ENCODE measurements around the gene USP5. TPM values are rescaled to one million over a fixed set of nuclear protein-coding genes. Genes with fewer than 3 reads are reported as not detected.

The USP5 gene, protein sequence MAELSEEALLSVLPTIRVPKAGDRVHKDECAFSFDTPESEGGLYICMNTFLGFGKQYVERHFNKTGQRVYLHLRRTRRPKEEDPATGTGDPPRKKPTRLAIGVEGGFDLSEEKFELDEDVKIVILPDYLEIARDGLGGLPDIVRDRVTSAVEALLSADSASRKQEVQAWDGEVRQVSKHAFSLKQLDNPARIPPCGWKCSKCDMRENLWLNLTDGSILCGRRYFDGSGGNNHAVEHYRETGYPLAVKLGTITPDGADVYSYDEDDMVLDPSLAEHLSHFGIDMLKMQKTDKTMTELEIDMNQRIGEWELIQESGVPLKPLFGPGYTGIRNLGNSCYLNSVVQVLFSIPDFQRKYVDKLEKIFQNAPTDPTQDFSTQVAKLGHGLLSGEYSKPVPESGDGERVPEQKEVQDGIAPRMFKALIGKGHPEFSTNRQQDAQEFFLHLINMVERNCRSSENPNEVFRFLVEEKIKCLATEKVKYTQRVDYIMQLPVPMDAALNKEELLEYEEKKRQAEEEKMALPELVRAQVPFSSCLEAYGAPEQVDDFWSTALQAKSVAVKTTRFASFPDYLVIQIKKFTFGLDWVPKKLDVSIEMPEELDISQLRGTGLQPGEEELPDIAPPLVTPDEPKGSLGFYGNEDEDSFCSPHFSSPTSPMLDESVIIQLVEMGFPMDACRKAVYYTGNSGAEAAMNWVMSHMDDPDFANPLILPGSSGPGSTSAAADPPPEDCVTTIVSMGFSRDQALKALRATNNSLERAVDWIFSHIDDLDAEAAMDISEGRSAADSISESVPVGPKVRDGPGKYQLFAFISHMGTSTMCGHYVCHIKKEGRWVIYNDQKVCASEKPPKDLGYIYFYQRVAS
- total RNA-seq (10 to 100 TPM; 59.2 to 74.6 (median 71.0) TPM), polyA plus RNA-seq (29.4 TPM)
- long read RNA-seq, donor 1, transcript USP5-201 (20 exons, 3,181 nt), result major isoform, 107 of 204 reads
- long read RNA-seq, donor 1, transcript USP5-202 (20 exons, 3,083 nt), result minor isoform, 44 of 204 reads
- long read RNA-seq, donor 1, partial matches to known transcripts, result 42 of 204 reads
- long read RNA-seq, donor 1, other reads (novel, unspliced or antisense), result 9 of 204 reads
- long read RNA-seq, donor 2, transcript USP5-202 (20 exons, 3,083 nt), result minor isoform, 14 of 124 reads
- long read RNA-seq, donor 2, transcript USP5-201 (20 exons, 3,181 nt), result major isoform, 84 of 124 reads
- long read RNA-seq, donor 2, partial matches to known transcripts, result 18 of 124 reads
- long read RNA-seq, donor 2, other reads (novel, unspliced or antisense), result 8 of 124 reads
- long read RNA-seq, donor 3, transcript USP5-201 (20 exons, 3,181 nt), result major isoform, 223 of 435 reads
- long read RNA-seq, donor 3, transcript USP5-202 (20 exons, 3,083 nt), result minor isoform, 109 of 435 reads
- long read RNA-seq, donor 3, partial matches to known transcripts, result 55 of 435 reads
- long read RNA-seq, donor 3, other reads (novel, unspliced or antisense), result 48 of 435 reads
- long read RNA-seq, donor 4, transcript USP5-202 (20 exons, 3,083 nt), result minor isoform, 19 of 110 reads
- long read RNA-seq, donor 4, transcript USP5-201 (20 exons, 3,181 nt), result major isoform, 72 of 110 reads
- long read RNA-seq, donor 4, partial matches to known transcripts, result 15 of 110 reads
- long read RNA-seq, donor 4, other reads (novel, unspliced or antisense), result 4 of 110 reads

DNA sequence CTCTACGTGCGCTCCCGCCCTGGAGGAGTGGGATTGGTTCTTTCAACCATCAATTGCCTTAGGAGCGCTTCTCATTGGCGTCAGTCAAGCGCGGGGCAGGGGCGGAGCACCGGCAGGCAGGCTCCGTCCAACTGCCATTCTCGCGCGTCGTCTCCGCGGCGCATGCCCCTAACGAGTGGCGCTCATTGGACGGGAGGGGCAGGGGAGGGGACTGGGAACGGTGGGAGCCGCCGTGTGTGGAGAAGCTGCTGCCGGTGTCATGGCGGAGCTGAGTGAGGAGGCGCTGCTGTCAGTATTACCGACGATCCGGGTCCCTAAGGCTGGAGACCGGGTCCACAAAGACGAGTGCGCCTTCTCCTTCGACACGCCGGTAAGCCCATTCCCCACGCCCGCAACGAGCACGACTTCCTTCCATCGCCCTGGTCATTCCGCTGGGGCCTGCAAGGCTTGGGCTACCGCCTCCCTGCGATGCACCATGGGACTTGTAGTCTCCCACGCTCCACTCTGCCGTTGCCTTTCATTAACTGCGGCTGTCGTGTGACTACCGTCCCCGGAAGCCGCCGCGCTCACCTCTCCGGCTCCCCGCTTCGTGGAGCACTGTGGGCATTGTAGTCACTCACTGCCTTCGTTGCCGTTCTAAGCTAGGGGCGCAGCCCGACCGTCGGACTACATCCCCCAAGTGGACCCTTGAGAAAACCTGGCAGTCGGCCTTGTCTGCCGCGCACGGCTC, at the start of gene USP5:
USP5 (plus strand) TSS at position 230 of the 730 bp plus-strand sequence; CDS start at position 260, 30 bp downstream.
- H3K4me3 ChIP-seq (ENCODE audit: low read length), result peak within 1 kb of the TSS; percentile 44
- no peaks in the 10 kb centered on the region for H3K4me1 ChIP-seq (ENCODE audit: control insufficient read depth, insufficient read depth, low read length)
- WGBS, result under 1% methylated on average over 65 of the region's 65 CpGs
- ATAC-seq (peak; percentile 94 to 95), DNase-seq (peak; percentile 99 to 100 (median 100))
- H3K27ac ChIP-seq (ENCODE audit: low read length), result peak within 1 kb of the TSS; percentile 87
- intact Hi-C loops (cut with DNase I), result no loop called here
- no peaks in the 10 kb centered on the region for H3K27me3 ChIP-seq (ENCODE audit: control insufficient read depth, insufficient read depth)
- H3K9me3 ChIP-seq (ENCODE audit: control insufficient read depth, low read length), result no peaks in the 10 kb centered on the region

DNA sequence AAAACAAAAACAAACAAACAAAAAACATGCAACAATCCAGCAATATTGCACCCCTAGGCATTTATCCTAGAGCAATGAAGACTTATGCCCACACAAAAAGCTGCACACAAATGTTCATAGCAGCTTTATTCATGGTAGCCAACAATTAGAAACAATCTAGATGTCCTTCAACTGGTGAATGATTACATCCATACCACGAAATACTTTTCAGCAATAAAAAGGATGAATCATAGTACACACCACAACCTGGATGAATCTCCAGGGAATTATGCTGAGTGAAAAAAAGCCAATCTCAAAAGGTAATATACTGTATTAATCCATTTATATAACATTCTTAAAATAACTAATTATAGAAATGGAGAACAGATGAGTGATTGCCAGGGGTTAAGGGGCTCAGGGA, 44.8 kb upstream of the USP5 start:
- intact Hi-C loops (cut with DNase I), result no loop called here
- no peak for ATAC-seq
- DNase-seq, result no peak
- 82% methylated on average over 1 of the region's 1 CpG for WGBS
- Histone ChIP-seq H3K9me3 (ENCODE audit: control insufficient read depth, low read length) (no peaks in the 10 kb centered on the region), H3K27me3 (ENCODE audit: control insufficient read depth, insufficient read depth) (no peaks in the 10 kb centered on the region), H3K4me3 (ENCODE audit: low read length) (no peak overlapping the region), H3K4me1 (ENCODE audit: control insufficient read depth, insufficient read depth, low read length) (no peaks in the 10 kb centered on the region), H3K27ac (ENCODE audit: low read length) (no peak overlapping the region)

DNA sequence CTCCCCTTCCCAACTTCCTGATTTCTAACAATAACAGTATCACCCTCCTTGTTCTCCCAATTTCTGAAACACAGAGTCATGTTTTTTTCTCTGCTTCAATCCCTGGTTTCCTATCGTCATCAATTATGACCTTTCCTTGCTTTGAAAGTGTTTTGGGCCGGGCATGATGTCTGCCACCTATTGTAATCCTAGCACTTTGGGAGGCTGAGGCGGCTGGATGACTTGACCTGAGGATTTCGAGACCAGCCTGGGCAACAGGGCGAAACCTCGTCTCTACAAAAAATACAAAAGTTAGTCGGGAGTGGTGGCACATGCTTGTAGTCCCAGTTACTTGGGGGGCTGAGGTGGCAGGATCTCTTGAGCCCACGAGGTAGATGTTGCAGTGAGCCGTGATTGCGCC, 42.9 kb upstream of the USP5 start:
- intact Hi-C loops (cut with DNase I), result no loop called here
- Histone ChIP-seq H3K4me1 (ENCODE audit: control insufficient read depth, insufficient read depth, low read length) (no peaks in the 10 kb centered on the region), H3K27ac (ENCODE audit: low read length) (no peak overlapping the region), H3K9me3 (ENCODE audit: control insufficient read depth, low read length) (no peaks in the 10 kb centered on the region), H3K27me3 (ENCODE audit: control insufficient read depth, insufficient read depth) (no peaks in the 10 kb centered on the region), H3K4me3 (ENCODE audit: low read length) (no peak overlapping the region)
- DNase-seq (no peak), ATAC-seq (no peak)
- WGBS, result 76% methylated on average over 10 of the region's 10 CpGs

DNA sequence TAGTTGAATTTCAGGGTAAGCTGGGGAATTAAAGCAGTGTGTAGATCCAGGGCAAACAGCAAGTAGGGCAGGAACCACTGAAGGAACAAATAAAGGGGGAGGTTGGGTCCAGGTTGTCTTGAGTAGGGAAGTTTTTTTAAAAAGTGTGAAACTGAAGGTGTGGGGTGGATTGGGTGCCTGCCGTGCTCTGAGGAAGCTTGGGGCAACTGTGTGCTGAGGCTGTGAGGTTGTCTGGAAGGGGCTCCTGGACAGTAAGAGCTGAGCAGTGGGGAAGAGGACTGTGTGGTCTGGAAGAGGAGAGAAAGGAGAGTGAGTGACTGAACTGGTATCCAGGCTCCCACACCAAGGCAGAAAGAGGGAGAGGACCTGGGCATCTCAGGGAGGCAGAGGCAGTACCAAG, 41.2 kb upstream of the USP5 start:
- H3K9me3 ChIP-seq (ENCODE audit: control insufficient read depth, low read length), result no peaks in the 10 kb centered on the region
- intact Hi-C loops (cut with DNase I), result no loop called here
- ATAC-seq (no peak), DNase-seq (no peak)
- H3K4me1 ChIP-seq (ENCODE audit: control insufficient read depth, insufficient read depth, low read length), result no peaks in the 10 kb centered on the region
- H3K27ac ChIP-seq (ENCODE audit: low read length), result no peak overlapping the region
- no peaks in the 10 kb centered on the region for H3K27me3 ChIP-seq (ENCODE audit: control insufficient read depth, insufficient read depth)
- WGBS, result 66% methylated on average over 1 of the region's 1 CpG
- no peak overlapping the region for H3K4me3 ChIP-seq (ENCODE audit: low read length)

DNA sequence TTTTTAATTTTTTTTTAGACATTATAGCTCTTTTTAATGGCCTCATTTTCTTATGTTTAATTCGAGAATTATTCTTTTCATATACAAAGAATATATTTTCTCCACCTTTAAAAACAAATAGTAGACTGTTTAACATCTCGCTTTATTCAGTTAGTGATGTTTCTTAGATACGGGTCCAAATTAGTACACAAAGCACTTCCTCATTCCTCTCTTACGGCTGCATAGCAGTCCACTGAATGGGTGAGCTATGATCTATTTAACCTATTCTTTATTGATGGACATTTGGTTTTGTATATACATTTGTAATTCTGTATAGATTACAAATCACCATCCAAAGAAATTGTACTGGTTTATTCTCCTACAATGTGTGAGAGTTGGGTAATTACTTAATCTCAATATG, 38.6 kb upstream of the USP5 start:
- Histone ChIP-seq H3K4me1 (ENCODE audit: control insufficient read depth, insufficient read depth, low read length) (no peaks in the 10 kb centered on the region), H3K4me3 (ENCODE audit: low read length) (no peak overlapping the region), H3K27me3 (ENCODE audit: control insufficient read depth, insufficient read depth) (no peaks in the 10 kb centered on the region), H3K9me3 (ENCODE audit: control insufficient read depth, low read length) (no peaks in the 10 kb centered on the region), H3K27ac (ENCODE audit: low read length) (no peak overlapping the region)
- WGBS, result 59% methylated on average over 4 of the region's 4 CpGs
- intact Hi-C loops (cut with DNase I), result no loop called here
- no peak for ATAC-seq
- DNase-seq, result no peak

DNA sequence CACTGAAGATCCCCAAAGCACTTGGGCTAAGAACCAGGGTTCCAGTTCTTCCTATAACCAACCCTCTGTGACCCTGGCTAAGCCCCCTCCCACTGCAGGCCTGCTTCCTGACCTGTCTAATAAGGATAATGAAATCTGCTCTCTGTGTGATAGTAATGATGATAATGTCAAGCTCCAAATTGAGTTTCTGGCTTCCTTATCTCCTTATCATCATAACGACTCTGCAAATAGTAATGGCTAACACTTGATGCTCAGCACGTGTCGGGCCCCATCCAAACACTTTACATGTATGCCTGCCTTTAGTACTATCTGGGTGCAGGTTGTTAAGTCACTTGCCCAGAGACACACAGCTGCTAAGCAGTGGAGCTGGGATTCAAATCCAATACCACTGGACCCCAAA, 35.4 kb upstream of the USP5 start:
- H3K9me3 ChIP-seq (ENCODE audit: control insufficient read depth, low read length), result no peaks in the 10 kb centered on the region
- no peak overlapping the region for H3K4me3 ChIP-seq (ENCODE audit: low read length)
- no peaks in the 10 kb centered on the region for H3K27me3 ChIP-seq (ENCODE audit: control insufficient read depth, insufficient read depth)
- ATAC-seq (no peak), DNase-seq (no peak)
- intact Hi-C loops (cut with DNase I), result no loop called here
- WGBS, result 54% methylated on average over 3 of the region's 3 CpGs
- H3K4me1 ChIP-seq (ENCODE audit: control insufficient read depth, insufficient read depth, low read length), result no peaks in the 10 kb centered on the region
- no peak overlapping the region for H3K27ac ChIP-seq (ENCODE audit: low read length)

DNA sequence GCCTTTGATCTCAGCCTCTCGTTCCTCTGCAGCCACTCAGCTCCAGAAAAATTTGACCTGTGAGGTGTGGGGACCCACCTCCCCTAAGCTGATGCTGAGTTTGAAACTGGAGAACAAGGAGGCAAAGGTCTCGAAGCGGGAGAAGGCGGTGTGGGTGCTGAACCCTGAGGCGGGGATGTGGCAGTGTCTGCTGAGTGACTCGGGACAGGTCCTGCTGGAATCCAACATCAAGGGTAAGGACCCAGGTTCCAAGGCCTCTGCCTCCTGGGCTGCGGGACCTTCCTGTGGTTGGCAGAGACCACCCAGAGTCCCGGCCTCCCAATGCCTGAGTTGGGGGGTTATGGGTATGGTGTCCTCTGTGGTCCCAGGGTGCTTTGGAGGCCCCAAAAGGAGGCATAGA, 34.9 kb upstream of the USP5 start:
- DNase-seq (no peak), ATAC-seq (no peak)
- intact Hi-C loops (cut with DNase I), result no loop called here
- H3K4me1 ChIP-seq (ENCODE audit: control insufficient read depth, insufficient read depth, low read length), result no peaks in the 10 kb centered on the region
- H3K4me3 ChIP-seq (ENCODE audit: low read length), result no peak overlapping the region
- WGBS, result 89% methylated on average over 8 of the region's 8 CpGs
- H3K27ac ChIP-seq (ENCODE audit: low read length), result no peak overlapping the region
- H3K27me3 ChIP-seq (ENCODE audit: control insufficient read depth, insufficient read depth), result no peaks in the 10 kb centered on the region
- H3K9me3 ChIP-seq (ENCODE audit: control insufficient read depth, low read length), result no peaks in the 10 kb centered on the region

DNA sequence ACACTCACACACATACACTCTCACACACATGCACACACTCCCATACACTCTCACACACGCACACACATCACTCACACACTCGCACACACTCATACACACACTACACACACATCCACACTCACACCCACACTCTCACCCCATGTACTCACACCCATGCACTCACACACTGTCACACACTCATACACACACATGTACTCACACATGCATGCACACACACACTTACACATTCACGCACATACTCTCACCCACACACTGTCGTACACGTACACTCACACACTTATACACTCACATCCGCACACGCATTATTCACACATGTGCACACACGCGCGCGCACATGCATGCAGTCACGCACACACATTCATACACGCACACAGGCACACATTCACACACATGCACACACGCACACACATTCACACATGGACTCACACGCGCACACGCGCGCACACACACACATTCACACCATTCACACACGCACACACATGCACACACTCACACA, 34.2 kb upstream of the USP5 start:
- intact Hi-C loops (cut with DNase I), result no loop called here
- Histone ChIP-seq H3K4me1 (ENCODE audit: control insufficient read depth, insufficient read depth, low read length) (no peaks in the 10 kb centered on the region), H3K27me3 (ENCODE audit: control insufficient read depth, insufficient read depth) (no peaks in the 10 kb centered on the region), H3K9me3 (ENCODE audit: control insufficient read depth, low read length) (no peaks in the 10 kb centered on the region), H3K27ac (ENCODE audit: low read length) (no peak overlapping the region), H3K4me3 (ENCODE audit: low read length) (no peak overlapping the region)
- DNase-seq, result no peak
- no peak for ATAC-seq
- 85% methylated on average over 20 of the region's 20 CpGs for WGBS

DNA sequence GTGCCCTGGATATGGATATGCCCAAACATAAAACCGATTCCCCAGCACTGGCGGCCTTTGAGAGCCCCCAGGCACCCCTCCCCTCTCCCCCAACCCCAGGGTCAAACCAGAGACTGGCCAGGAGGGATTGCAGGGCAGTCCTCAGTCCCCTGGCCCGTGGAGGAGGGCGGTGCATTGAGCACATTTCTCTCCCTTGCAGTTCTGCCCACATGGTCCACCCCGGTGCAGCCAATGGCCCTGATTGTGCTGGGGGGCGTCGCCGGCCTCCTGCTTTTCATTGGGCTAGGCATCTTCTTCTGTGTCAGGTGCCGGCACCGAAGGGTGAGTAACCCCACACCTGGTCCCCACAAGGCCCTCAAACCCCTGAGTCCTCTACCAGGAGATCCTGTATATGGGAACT, 33.7 kb upstream of the USP5 start:
- WGBS, result 68% methylated on average over 10 of the region's 10 CpGs

DNA sequence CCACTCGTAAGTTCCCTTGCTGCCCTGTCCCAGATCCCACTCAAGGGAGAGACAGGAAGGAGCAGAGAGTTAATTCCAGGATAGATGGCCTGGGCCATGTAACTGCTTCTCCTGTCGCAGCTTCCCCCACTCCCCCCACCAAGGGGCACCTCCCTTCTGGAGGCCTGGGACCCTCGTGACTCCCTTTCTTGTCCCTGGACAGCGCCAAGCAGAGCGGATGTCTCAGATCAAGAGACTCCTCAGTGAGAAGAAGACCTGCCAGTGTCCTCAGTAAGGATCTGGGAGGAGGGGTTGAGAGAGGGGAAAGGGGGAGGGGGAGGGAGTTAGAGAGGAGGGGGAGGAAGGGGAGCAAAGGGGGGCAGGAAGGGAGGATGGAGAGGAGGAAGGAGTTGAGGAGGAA, 33.3 kb upstream of the USP5 start:
- ATAC-seq (no peak), DNase-seq (no peak)
- Histone ChIP-seq H3K27ac (ENCODE audit: low read length) (no peak overlapping the region), H3K9me3 (ENCODE audit: control insufficient read depth, low read length) (no peaks in the 10 kb centered on the region), H3K27me3 (ENCODE audit: control insufficient read depth, insufficient read depth) (no peaks in the 10 kb centered on the region), H3K4me1 (ENCODE audit: control insufficient read depth, insufficient read depth, low read length) (no peaks in the 10 kb centered on the region), H3K4me3 (ENCODE audit: low read length) (no peak overlapping the region)
- 73% methylated on average over 5 of the region's 5 CpGs for WGBS
- intact Hi-C loops (cut with DNase I), result no loop called here

More for the DNA sequence above, 33.7 kb upstream of the USP5 start:
- DNase-seq (peak in 1 of 3 donors; percentile 43), ATAC-seq (no peak)
- H3K9me3 ChIP-seq (ENCODE audit: control insufficient read depth, low read length), result no peaks in the 10 kb centered on the region
- H3K27ac ChIP-seq (ENCODE audit: low read length), result no peak overlapping the region
- H3K27me3 ChIP-seq (ENCODE audit: control insufficient read depth, insufficient read depth), result no peaks in the 10 kb centered on the region
- H3K4me1 ChIP-seq (ENCODE audit: control insufficient read depth, insufficient read depth, low read length), result no peaks in the 10 kb centered on the region
- intact Hi-C loops (cut with DNase I), result no loop called here
- no peak overlapping the region for H3K4me3 ChIP-seq (ENCODE audit: low read length)

All from right cardiac atrium (tissue), 5 donors.